Subcutaneous adipose tissue (tissue), 4 donors: ENCODE data around the gene PCP4. TPM values are rescaled to one million over a fixed set of nuclear protein-coding genes. Genes with fewer than 3 reads are reported as not detected.

Source experiments
- CTCF ChIP-seq: fragments of 450-650 bp; IDR thresholded peaks from one replicate; pipeline ENCODE4 v1.5.1; 2016; ENCODE audit warnings: low read depth, mild to moderate bottlenecking, control low read depth, antibody characterized with exemption, moderate library complexity
- total RNA-seq, 4 donors: library from RNA; depleted of rRNA; stranded (reverse); fragments of >200 nt; gene quantifications; one replicate each; pipeline ENCODE4 v1.1.0, GENCODE V29; 2016

Gene PCP4
- total RNA-seq, 4 donors from 2014 or later, result not detected

- TF ChIP-seq CTCF, result no peak
These were observed 79.8 kb downstream of the PCP4 start for GRCh38 chr21:39947031-39947430.

GRCh38 chr21:39951183-39952101, 84.2 kb downstream of the PCP4 start:
- TF ChIP-seq CTCF, result no peak

GRCh38 chr21:39952265-39952664, 85.0 kb downstream of the PCP4 start:
- no peak for TF ChIP-seq CTCF

GRCh38 chr21:39954570-39954969, 87.3 kb downstream of the PCP4 start:
- TF ChIP-seq CTCF, result no peak

GRCh38 chr21:39955326-39955725, 88.1 kb downstream of the PCP4 start:
- TF ChIP-seq CTCF, result no peak

GRCh38 chr21:39956586-39956985, 89.3 kb downstream of the PCP4 start:
- no peak for TF ChIP-seq CTCF

GRCh38 chr21:39958731-39959130, 91.5 kb downstream of the PCP4 start:
- no peak for TF ChIP-seq CTCF
